Measurements from ENCODE around the gene TCF7.

The TCF7 gene

GRCh38 chr5:134084570-134084969, 29.9 kb upstream of the TCF7 start:
- H3K9ac ChIP-seq (ENCODE audit: low read length): no peak overlapping the region
- no peaks in the 10 kb centered on the region for H3K79me1 ChIP-seq (ENCODE audit: low read length)
- H2BK5ac ChIP-seq (ENCODE audit: low read depth, low read length, poor library complexity): no peak overlapping the region
- no peaks in the 10 kb centered on the region for H3K79me2 ChIP-seq (ENCODE audit: control insufficient read depth, insufficient read depth, low read length, poor library complexity)
- peaks cover 0 to 2% of the 10 kb centered on the region in 2 experiments for H3K4me1 ChIP-seq (ENCODE audit: control insufficient read depth in 1 of 2, insufficient read depth in 2 of 2, low read length in 2 of 2)
- H3K4me3 ChIP-seq (ENCODE audit: low read depth, low read length): no peak overlapping the region
- H2AFZ ChIP-seq (ENCODE audit: insufficient read depth, low read length, poor library complexity): no peak overlapping the region
- H3K36me3 ChIP-seq (ENCODE audit: control insufficient read depth in 1 of 2, insufficient read depth in 2 of 2, low read length in 2 of 2): no peaks in the 10 kb centered on the region
- H2AK5ac ChIP-seq (ENCODE audit: low read length): no peak overlapping the region
- no CpG with 5 or more reads among the region's 2 CpGs for WGBS (ENCODE audit: extremely low coverage, insufficient coverage, insufficient read length)
- H3K4ac ChIP-seq (ENCODE audit: low read depth, low read length): no peak overlapping the region
- no peak for DNase-seq
- H3K4me2 ChIP-seq (ENCODE audit: low read length): no peak overlapping the region
- no peak overlapping the region for H3K27ac ChIP-seq (ENCODE audit: low read depth, low read length)
- H3K14ac ChIP-seq (ENCODE audit: low read length): no peak overlapping the region
- H3K27me3 ChIP-seq (ENCODE audit: insufficient read depth, low read length): no peaks in the 10 kb centered on the region
- H4K8ac ChIP-seq (ENCODE audit: low read depth, low read length): no peak overlapping the region
- H2BK120ac ChIP-seq (ENCODE audit: insufficient read depth, low read length, poor library complexity): no peak overlapping the region
- no peak overlapping the region for H2BK12ac ChIP-seq (ENCODE audit: low read length)
- H3K23ac ChIP-seq (ENCODE audit: low read length): no peak overlapping the region
- H4K12ac ChIP-seq (ENCODE audit: low read depth, low read length): no peak overlapping the region
- peaks cover 3% of the 10 kb centered on the region for H3K9me3 ChIP-seq (ENCODE audit: insufficient read depth, low read depth, low read length)
- no peak overlapping the region for H4K91ac ChIP-seq (ENCODE audit: low read depth, low read length)
- no peak overlapping the region for H3K18ac ChIP-seq (ENCODE audit: low read length)

- Histone ChIP-seq H3K4ac (ENCODE audit: low read depth, low read length) (no peak overlapping the region), H3K4me1 (ENCODE audit: control insufficient read depth in 1 of 2, insufficient read depth in 2 of 2, low read length in 2 of 2) (peaks cover 0 to 2% of the 10 kb centered on the region in 2 experiments), H2BK12ac (ENCODE audit: low read length) (no peak overlapping the region), H4K8ac (ENCODE audit: low read depth, low read length) (no peak overlapping the region), H3K23ac (ENCODE audit: low read length) (no peak overlapping the region), H3K27ac (ENCODE audit: low read depth, low read length) (no peak overlapping the region), H3K4me3 (ENCODE audit: low read depth, low read length) (no peak overlapping the region), H3K79me1 (ENCODE audit: low read length) (no peaks in the 10 kb centered on the region), H3K27me3 (ENCODE audit: insufficient read depth, low read length) (no peaks in the 10 kb centered on the region), H2AK5ac (ENCODE audit: low read length) (no peak overlapping the region), H4K91ac (ENCODE audit: low read depth, low read length) (no peak overlapping the region), H2AFZ (ENCODE audit: insufficient read depth, low read length, poor library complexity) (no peak overlapping the region), H3K36me3 (ENCODE audit: control insufficient read depth in 1 of 2, insufficient read depth in 2 of 2, low read length in 2 of 2) (no peaks in the 10 kb centered on the region), H3K18ac (ENCODE audit: low read length) (no peak overlapping the region), H3K9me3 (ENCODE audit: insufficient read depth, low read depth, low read length) (peaks cover 3% of the 10 kb centered on the region), H3K14ac (ENCODE audit: low read length) (no peak overlapping the region), H3K9ac (ENCODE audit: low read length) (no peak overlapping the region), H2BK5ac (ENCODE audit: low read depth, low read length, poor library complexity) (no peak overlapping the region), H4K12ac (ENCODE audit: low read depth, low read length) (no peak overlapping the region), H3K79me2 (ENCODE audit: control insufficient read depth, insufficient read depth, low read length, poor library complexity) (no peaks in the 10 kb centered on the region), H3K4me2 (ENCODE audit: low read length) (no peak overlapping the region), H2BK120ac (ENCODE audit: insufficient read depth, low read length, poor library complexity) (no peak overlapping the region)
- WGBS (ENCODE audit: extremely low coverage, insufficient coverage, insufficient read length): no CpG with 5 or more reads among the region's 6 CpGs
- DNase-seq: no peak
Measured at GRCh38 chr5:134085411-134085810, 29.1 kb upstream of the TCF7 start.

GRCh38 chr5:134086225-134086942, 28.1 kb upstream of the TCF7 start:
- H4K8ac ChIP-seq (ENCODE audit: low read depth, low read length): no peak overlapping the region
- no peak overlapping the region for H3K9ac ChIP-seq (ENCODE audit: low read length)

GRCh38 chr5:134086943-134087305, 27.6 kb upstream of the TCF7 start:
- H4K12ac ChIP-seq (ENCODE audit: low read depth, low read length): no peak overlapping the region
- no peaks in the 10 kb centered on the region for H3K36me3 ChIP-seq (ENCODE audit: control insufficient read depth in 1 of 2, insufficient read depth in 2 of 2, low read length in 2 of 2)
- no peak overlapping the region for H3K18ac ChIP-seq (ENCODE audit: low read length)
- no peak overlapping the region for H3K14ac ChIP-seq (ENCODE audit: low read length)
- H2BK12ac ChIP-seq (ENCODE audit: low read length): no peak overlapping the region
- H3K4me1 ChIP-seq (ENCODE audit: control insufficient read depth in 1 of 2, insufficient read depth in 2 of 2, low read length in 2 of 2): peaks cover 0 to 2% of the 10 kb centered on the region in 2 experiments
- no peak overlapping the region for H2BK120ac ChIP-seq (ENCODE audit: insufficient read depth, low read length, poor library complexity)
- H3K79me1 ChIP-seq (ENCODE audit: low read length): no peaks in the 10 kb centered on the region
- H3K9ac ChIP-seq (ENCODE audit: low read length): no peak overlapping the region
- H2BK5ac ChIP-seq (ENCODE audit: low read depth, low read length, poor library complexity): no peak overlapping the region
- H3K4ac ChIP-seq (ENCODE audit: low read depth, low read length): no peak overlapping the region
- H4K91ac ChIP-seq (ENCODE audit: low read depth, low read length): no peak overlapping the region
- H3K79me2 ChIP-seq (ENCODE audit: control insufficient read depth, insufficient read depth, low read length, poor library complexity): no peaks in the 10 kb centered on the region
- H4K8ac ChIP-seq (ENCODE audit: low read depth, low read length): no peak overlapping the region
- no peak overlapping the region for H2AFZ ChIP-seq (ENCODE audit: insufficient read depth, low read length, poor library complexity)
- no peak overlapping the region for H3K23ac ChIP-seq (ENCODE audit: low read length)
- peaks cover 3% of the 10 kb centered on the region for H3K9me3 ChIP-seq (ENCODE audit: insufficient read depth, low read depth, low read length)
- no peak overlapping the region for H3K4me3 ChIP-seq (ENCODE audit: low read depth, low read length)
- DNase-seq: no peak
- no peak overlapping the region for H2AK5ac ChIP-seq (ENCODE audit: low read length)
- no peak overlapping the region for H3K4me2 ChIP-seq (ENCODE audit: low read length)
- no peaks in the 10 kb centered on the region for H3K27me3 ChIP-seq (ENCODE audit: insufficient read depth, low read length)
- WGBS (ENCODE audit: extremely low coverage, insufficient coverage, insufficient read length): no CpG with 5 or more reads among the region's 12 CpGs
- no peak overlapping the region for H3K27ac ChIP-seq (ENCODE audit: low read depth, low read length)

More at GRCh38 chr5:134086225-134086942, 28.1 kb upstream of the TCF7 start:
- H4K12ac ChIP-seq (ENCODE audit: low read depth, low read length): no peak overlapping the region
- H2BK5ac ChIP-seq (ENCODE audit: low read depth, low read length, poor library complexity): no peak overlapping the region
- no peak overlapping the region for H2AFZ ChIP-seq (ENCODE audit: insufficient read depth, low read length, poor library complexity)
- no peak overlapping the region for H3K14ac ChIP-seq (ENCODE audit: low read length)
- no peaks in the 10 kb centered on the region for H3K79me2 ChIP-seq (ENCODE audit: control insufficient read depth, insufficient read depth, low read length, poor library complexity)
- no peaks in the 10 kb centered on the region for H3K36me3 ChIP-seq (ENCODE audit: control insufficient read depth in 1 of 2, insufficient read depth in 2 of 2, low read length in 2 of 2)
- H2AK5ac ChIP-seq (ENCODE audit: low read length): no peak overlapping the region
- H3K4me1 ChIP-seq (ENCODE audit: control insufficient read depth in 1 of 2, insufficient read depth in 2 of 2, low read length in 2 of 2): peaks cover 0 to 2% of the 10 kb centered on the region in 2 experiments
- WGBS (ENCODE audit: extremely low coverage, insufficient coverage, insufficient read length): no CpG with 5 or more reads among the region's 8 CpGs
- H3K18ac ChIP-seq (ENCODE audit: low read length): no peak overlapping the region
- peak in 1 of 2 donors; percentile 5 for DNase-seq
- H3K4ac ChIP-seq (ENCODE audit: low read depth, low read length): no peak overlapping the region
- peaks cover 3% of the 10 kb centered on the region for H3K9me3 ChIP-seq (ENCODE audit: insufficient read depth, low read depth, low read length)
- no peaks in the 10 kb centered on the region for H3K27me3 ChIP-seq (ENCODE audit: insufficient read depth, low read length)
- H2BK120ac ChIP-seq (ENCODE audit: insufficient read depth, low read length, poor library complexity): no peak overlapping the region
- no peak overlapping the region for H3K27ac ChIP-seq (ENCODE audit: low read depth, low read length)
- H3K79me1 ChIP-seq (ENCODE audit: low read length): no peaks in the 10 kb centered on the region
- no peak overlapping the region for H3K4me2 ChIP-seq (ENCODE audit: low read length)
- no peak overlapping the region for H3K23ac ChIP-seq (ENCODE audit: low read length)
- H2BK12ac ChIP-seq (ENCODE audit: low read length): no peak overlapping the region
- no peak overlapping the region for H4K91ac ChIP-seq (ENCODE audit: low read depth, low read length)
- no peak overlapping the region for H3K4me3 ChIP-seq (ENCODE audit: low read depth, low read length)

Data from trophoblast cell (in vitro differentiated cells and primary cell).